Nucleus accumbens (tissue), 56 donors: ENCODE measurements around the gene SNTB2.

Experiments used
- DNase-seq, 56 donors: peaks; one replicate each; lab custom pipeline; 2025; lab: John Stamatoyannopoulos, UW

The SNTB2 gene

GRCh38 chr16:69179328-69180010 is 7.5 kb upstream of the SNTB2 start:
- DNase-seq: peak in 3 of 56 donors; percentile 11 to 40 (median 21)

- no peak for DNase-seq
Measured at GRCh38 chr16:69180011-69180338, 7.0 kb upstream of the SNTB2 start.

GRCh38 chr16:69182730-69183416 is 4.1 kb upstream of the SNTB2 start:
- DNase-seq: no peak

GRCh38 chr16:69187446-69188235 is 677 bp downstream of the SNTB2 start:
- DNase-seq: peak in 37 of 56 donors; percentile 9 to 70 (median 41)

GRCh38 chr16:69188236-69188549 is 1.2 kb downstream of the SNTB2 start:
- peak in 17 of 56 donors; percentile 11 to 54 (median 28) for DNase-seq

GRCh38 chr16:69188716-69189115 is 1.8 kb downstream of the SNTB2 start:
- no peak for DNase-seq

GRCh38 chr16:69190046-69190588 is 3.2 kb downstream of the SNTB2 start:
- no peak for DNase-seq

GRCh38 chr16:69190598-69190997 is 3.6 kb downstream of the SNTB2 start:
- DNase-seq: no peak

GRCh38 chr16:69191136-69191535 is 4.2 kb downstream of the SNTB2 start:
- no peak for DNase-seq

- DNase-seq: no peak
Measured at GRCh38 chr16:69193855-69194254, 6.9 kb downstream of the SNTB2 start.

- DNase-seq: no peak
Measured at GRCh38 chr16:69194488-69194887, 7.5 kb downstream of the SNTB2 start.

GRCh38 chr16:69195369-69196029 is 8.5 kb downstream of the SNTB2 start:
- DNase-seq: no peak

GRCh38 chr16:69197573-69197972 is 10.6 kb downstream of the SNTB2 start:
- DNase-seq: no peak

- DNase-seq: no peak
Measured at GRCh38 chr16:69199382-69199781, 12.4 kb downstream of the SNTB2 start.

- no peak for DNase-seq
Measured at GRCh38 chr16:69201291-69201690, 14.3 kb downstream of the SNTB2 start.

- DNase-seq: no peak
Measured at GRCh38 chr16:69201787-69202186, 14.8 kb downstream of the SNTB2 start.

GRCh38 chr16:69204172-69204571 is 17.2 kb downstream of the SNTB2 start:
- DNase-seq: no peak

- no peak for DNase-seq
Measured at GRCh38 chr16:69209735-69210134, 22.8 kb downstream of the SNTB2 start.

- no peak for DNase-seq
Measured at GRCh38 chr16:69217433-69217832, 30.5 kb downstream of the SNTB2 start.

GRCh38 chr16:69219279-69219678 is 32.3 kb downstream of the SNTB2 start:
- no peak for DNase-seq

GRCh38 chr16:69223882-69224281 is 36.9 kb downstream of the SNTB2 start:
- DNase-seq: no peak
